IMR-90 (cell line): ENCODE results near the gene C1QTNF8. TPM values are rescaled to one million over a fixed set of nuclear protein-coding genes. Genes with fewer than 3 reads are reported as not detected.

Experiments used
- ATAC-seq: fragments of 200-7000 bp; cut with Tn5 transposase; 2 replicates; pipeline ENCODE4 v1.9.1; 2020; ENCODE audit warnings: low read depth, mild to moderate bottlenecking, moderate library complexity
- BruUV-seq: library from RNA; stranded (reverse); fragments of 400-500 nt; replicated peaks from 2 replicates; lab custom pipeline; 2021; lab: Mats Ljungman, UMichigan
- CTCF ChIA-PET: fragments of 300-600 bp; formaldehyde crosslinking; extraction: SDS; loops from one replicate; lab custom pipeline; 2021; ENCODE audit warnings: antibody characterized with exemption; lab: Yijun Ruan, JAX
- POLR2A ChIA-PET: fragments of 300-600 bp; sonication (Branson Sonifier 250); formaldehyde crosslinking; loops from one replicate; lab custom pipeline; 2022; ENCODE audit warnings: antibody characterized with exemption; ENCODE audit not compliant: unreplicated experiment; lab: Charles Lee
- DNase-seq: peaks from one replicate; pipeline ENCODE4 v3.0.0; 2013
- H2AFZ ChIP-seq: replicated peaks from 2 replicates; pipeline ENCODE3; 2013; ENCODE audit warnings: low read length, mild to moderate bottlenecking; ENCODE audit not compliant: poor library complexity
- H2AK5ac ChIP-seq: 2 replicates; pipeline ENCODE4 v1.6.1; 2013; ENCODE audit warnings: low read depth, low read length, inconsistent platforms
- H2AK9ac ChIP-seq: replicated peaks from 2 replicates; pipeline ENCODE3; 2013; ENCODE audit warnings: mild to moderate bottlenecking, low read depth, low read length, moderate library complexity; ENCODE audit not compliant: poor library complexity
- H2BK120ac ChIP-seq: 2 replicates; pipeline ENCODE4 v1.6.1; 2013; ENCODE audit warnings: low read depth, low read length, inconsistent platforms
- H2BK15ac ChIP-seq: 3 replicates; pipeline ENCODE4 v1.6.1; 2013; ENCODE audit warnings: low read depth, low read length, inconsistent platforms
- H2BK20ac ChIP-seq: 2 replicates; pipeline ENCODE4 v1.6.1; 2013; ENCODE audit warnings: low read depth, mild to moderate bottlenecking, inconsistent platforms, low read length, moderate library complexity
- H2BK5ac ChIP-seq: 2 replicates; pipeline ENCODE4 v1.6.1; 2013; ENCODE audit warnings: mild to moderate bottlenecking, low read depth, low read length, inconsistent platforms; ENCODE audit not compliant: poor library complexity, severe bottlenecking
- H3K14ac ChIP-seq: replicated peaks from 2 replicates; pipeline ENCODE4 v1.6.1; 2013; ENCODE audit warnings: low read depth, low read length, inconsistent platforms
- H3K18ac ChIP-seq: 2 replicates; pipeline ENCODE4 v1.6.1; 2013; ENCODE audit warnings: low read depth, low read length, control low read depth
- H3K23ac ChIP-seq: 2 replicates; pipeline ENCODE4 v1.6.1; 2013; ENCODE audit warnings: low read depth, low read length, inconsistent platforms
- H3K27ac ChIP-seq: 2 replicates; pipeline ENCODE4 v1.5.1; 2013; ENCODE audit warnings: mild to moderate bottlenecking, control low read depth, low read length; ENCODE audit not compliant: insufficient read depth
- H3K27me3 ChIP-seq: 2 replicates; pipeline ENCODE4 v1.6.1; 2013; ENCODE audit warnings: low read length; ENCODE audit not compliant: control insufficient read depth, insufficient read depth
- H3K36me3 ChIP-seq: 2 replicates; pipeline ENCODE4 v1.6.1; 2013; ENCODE audit warnings: low read length, mixed read lengths; ENCODE audit not compliant: control insufficient read depth, insufficient read depth
- H3K4ac ChIP-seq: 2 replicates; pipeline ENCODE4 v1.6.1; 2013; ENCODE audit warnings: low read depth, low read length, inconsistent platforms
- H3K4me1 ChIP-seq: 2 replicates; pipeline ENCODE4 v1.6.1; 2013; ENCODE audit warnings: low read length, mixed read lengths; ENCODE audit not compliant: control insufficient read depth, insufficient read depth
- H3K4me2 ChIP-seq: 2 replicates; pipeline ENCODE4 v1.6.1; 2013; ENCODE audit warnings: low read depth, mild to moderate bottlenecking, control low read depth, low read length, moderate library complexity
- H3K4me3 ChIP-seq: 2 replicates; pipeline ENCODE4 v1.5.1; 2013; ENCODE audit warnings: low read depth, mild to moderate bottlenecking, control low read depth, low read length, moderate library complexity; ENCODE audit not compliant: insufficient read depth
- H3K56ac ChIP-seq: 2 replicates; pipeline ENCODE4 v1.6.1; 2013; ENCODE audit warnings: low read length, inconsistent platforms; ENCODE audit not compliant: insufficient read depth; ENCODE audit errors: extremely low read depth
- H3K79me1 ChIP-seq, 2 experiments: 2 replicates each; pipeline ENCODE4 v1.6.1; 2013; ENCODE audit warnings: low read length in 2 of 2, inconsistent platforms in 1 of 2, low read depth in 1 of 2
- H3K9ac ChIP-seq: 2 replicates; pipeline ENCODE4 v1.6.1; 2013; ENCODE audit warnings: low read depth, low read length, control low read depth
- H3K9me1 ChIP-seq: 2 replicates; pipeline ENCODE4 v1.6.1; 2013; ENCODE audit warnings: low read length, inconsistent platforms; ENCODE audit not compliant: insufficient read depth
- H3K9me3 ChIP-seq: 2 replicates; pipeline ENCODE4 v1.6.1; 2013; ENCODE audit warnings: low read length; ENCODE audit not compliant: control insufficient read depth, insufficient read depth
- H4K20me1 ChIP-seq: 2 replicates; pipeline ENCODE4 v1.6.1; 2013; ENCODE audit warnings: low read length, inconsistent platforms; ENCODE audit not compliant: insufficient read depth
- H4K5ac ChIP-seq: 2 replicates; pipeline ENCODE4 v1.6.1; 2013; ENCODE audit warnings: mild to moderate bottlenecking, low read depth, low read length, control low read depth
- H4K8ac ChIP-seq, 2 experiments: 2 replicates each; pipeline ENCODE4 v1.6.1; 2013; ENCODE audit warnings: low read depth in 2 of 2, low read length in 2 of 2, control low read depth in 1 of 2, inconsistent platforms in 1 of 2
- H4K91ac ChIP-seq: 2 replicates; pipeline ENCODE4 v1.6.1; 2013; ENCODE audit warnings: low read depth, low read length, inconsistent platforms; ENCODE audit not compliant: insufficient read depth
- BHLHE40 ChIP-seq: fragments of 150-350 bp; IDR thresholded peaks from 2 replicates; pipeline ENCODE4 v1.6.1; 2016; ENCODE audit warnings: mild to moderate bottlenecking, low read depth, low read length
- CEBPB ChIP-seq: IDR thresholded peaks from 2 replicates; pipeline ENCODE4 v1.6.1; 2012; ENCODE audit warnings: low read depth, low read length, improper control_type of control experiment
- CTCF ChIP-seq: conservative IDR thresholded peaks from 2 replicates; pipeline ENCODE4 v1.5.1; 2012; ENCODE audit warnings: mild to moderate bottlenecking, low read depth, low read length, improper control_type of control experiment
- ELK1 ChIP-seq: fragments of 150-350 bp; IDR thresholded peaks from 2 replicates; pipeline ENCODE4 v1.6.1; 2016; ENCODE audit warnings: low read depth, mild to moderate bottlenecking, low read length, moderate library complexity, borderline replicate concordance
- MAZ ChIP-seq: IDR thresholded peaks from 2 replicates; pipeline ENCODE4 v1.6.1; 2012; ENCODE audit warnings: low read depth, mild to moderate bottlenecking, low read length, improper control_type of control experiment, moderate library complexity, borderline replicate concordance
- RCOR1 ChIP-seq: IDR thresholded peaks from 2 replicates; pipeline ENCODE4 v1.6.1; 2012; ENCODE audit warnings: mild to moderate bottlenecking, low read length, improper control_type of control experiment; ENCODE audit not compliant: insufficient replicate concordance
- WGBS, 2 experiments: methylation state at CpG; one replicate each; pipeline versions ENCODE4 v1.1.5 to v1.1.7; 2013; ENCODE audit warnings: missing lambda C conversion rate in 2 of 2; ENCODE audit not compliant: insufficient read length in 1 of 2; ENCODE audit errors: extremely low coverage in 2 of 2; 5-methylcytosine and 5-hydroxymethylcytosine counted together
- dilution Hi-C: fragments of 300-500 bp; cut with HindIII; formaldehyde crosslinking; loops from one replicate; pipeline ENCODE4 v1.14.3; 2018; ENCODE audit warnings: low sequenced_read_pairs; ENCODE audit not compliant: unreplicated experiment
- in situ Hi-C: fragments of 300-500 bp; cut with MboI; formaldehyde crosslinking; loops from 3 replicates; pipeline ENCODE4 v1.14.3; 2019; ENCODE audit warnings: low sequenced_read_pairs, inconsistent platforms, mixed read lengths
- intact Hi-C: fragments of 100-400 bp; cut with micrococcal nuclease; formaldehyde crosslinking; loops from 2 replicates; pipeline ENCODE4 v1.10.0; 2022
- polyA plus RNA-seq, 3 experiments: library from polyadenylated mRNA; depleted of rRNA; stranded (reverse); fragments of >200 nt; gene quantifications; 2 replicates each; pipeline ENCODE4 v1.2.3, GENCODE V29; 2012; ENCODE audit warnings: low replicate concordance in 1 of 3
- total RNA-seq: library from RNA; depleted of rRNA; stranded (reverse); fragments of >200 nt; gene quantifications from 2 replicates; pipeline ENCODE4 v1.2.3, GENCODE V29; 2012

Gene C1QTNF8
- total and polyA plus RNA-seq, 2 of the 4 experiments (the other 2 are of a cell fraction) = not detected

GRCh38 chr16:1119766-1120576, 23.9 kb upstream of the C1QTNF8 start:
- dilution Hi-C loops = no loop called here
- H3K27me3 ChIP-seq = peaks cover 23% of the 10 kb centered on the region; the same call in 1 of the 2 replicates

More at GRCh38 chr16:1119766-1120576, 23.9 kb upstream of the C1QTNF8 start:
- POLR2A ChIA-PET = no interaction called here
- no peak overlapping the region for H4K91ac ChIP-seq
- ATAC-seq (no peak), DNase-seq (no peak)
- no peak overlapping the region for H3K23ac ChIP-seq
- no peak overlapping the region for H2BK15ac ChIP-seq
- H3K9me1 ChIP-seq = no peaks in the 10 kb centered on the region
- no peak overlapping the region for H4K8ac ChIP-seq
- H3K9me3 ChIP-seq = no peaks in the 10 kb centered on the region
- in situ Hi-C loops = no loop called here
- no peak overlapping the region for H2BK120ac ChIP-seq
- no peaks in the 10 kb centered on the region for H3K79me1 ChIP-seq
- H3K56ac ChIP-seq = no peak overlapping the region
- no peak overlapping the region for H2AK5ac ChIP-seq
- no peak overlapping the region for H3K4me3 ChIP-seq
- no peak overlapping the region for H2BK20ac ChIP-seq
- H4K20me1 ChIP-seq = no peaks in the 10 kb centered on the region
- H3K27ac ChIP-seq = no peak overlapping the region
- WGBS, 2 experiments = 70% methylated on average over 17 of the region's 35 CpGs; no CpG with 5 or more reads in 1 of the 2 experiments
- H2BK5ac ChIP-seq = no peak overlapping the region
- CTCF ChIA-PET = no interaction called here
- no peak overlapping the region for H3K14ac ChIP-seq
- H3K4ac ChIP-seq = no peak overlapping the region
- no peaks in the 10 kb centered on the region for H3K4me1 ChIP-seq
- TF ChIP-seq MAZ = no peak
- no peak for TF ChIP-seq CEBPB
- TF ChIP-seq RCOR1 = no peak
- TF ChIP-seq ELK1 = no peak
- no peak for TF ChIP-seq BHLHE40
- TF ChIP-seq CTCF = no peak
- no peak overlapping the region for H3K9ac ChIP-seq
- no peak overlapping the region for H2AFZ ChIP-seq
- H2AK9ac ChIP-seq = no peak overlapping the region
- no peak overlapping the region for H4K5ac ChIP-seq
- no TSS peak for BruUV-seq
- H3K18ac ChIP-seq = no peak overlapping the region
- no peak overlapping the region for H3K4me2 ChIP-seq
- H3K36me3 ChIP-seq = no peaks in the 10 kb centered on the region
- intact Hi-C loops = no loop called here
